NCI-H1436 treated with DMSO at 0.1 percent for 48 hours (cell line): ENCODE measurements around the gene SYCP3.
"Not testable (repeated sequence)": the region's sequence is repeated elsewhere in the genome, so short reads cannot be mapped to it uniquely, and the experiment has no call there.

Source experiments
- DNase-seq: peaks from one replicate; lab custom pipeline; 2025; lab: John Stamatoyannopoulos, UW

SYCP3 gene

GRCh38 chr12:101713059-101713682 lies 26.1 kb downstream of the SYCP3 start:
- DNase-seq = no peak

DNA sequence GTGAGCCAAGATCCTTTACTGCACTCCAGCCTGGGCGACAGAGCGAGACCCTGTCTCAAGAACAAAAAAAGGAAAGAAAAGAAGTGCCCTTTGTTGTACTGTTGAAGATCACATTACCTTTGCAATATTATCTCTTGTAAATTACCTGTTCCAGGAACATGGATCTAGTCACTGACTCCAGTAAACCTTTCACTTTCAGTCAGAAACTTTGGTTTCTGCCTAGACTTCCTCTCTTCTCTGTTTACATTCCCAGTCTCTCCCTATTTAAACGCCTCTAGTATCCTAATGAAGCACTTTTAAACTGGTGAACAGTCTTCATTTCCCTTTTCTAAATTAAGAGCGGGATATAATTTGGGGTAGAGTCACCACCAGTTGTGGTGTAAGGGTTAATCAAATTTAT lies 29.0 kb downstream of the SYCP3 start:
- no peak for DNase-seq

DNA sequence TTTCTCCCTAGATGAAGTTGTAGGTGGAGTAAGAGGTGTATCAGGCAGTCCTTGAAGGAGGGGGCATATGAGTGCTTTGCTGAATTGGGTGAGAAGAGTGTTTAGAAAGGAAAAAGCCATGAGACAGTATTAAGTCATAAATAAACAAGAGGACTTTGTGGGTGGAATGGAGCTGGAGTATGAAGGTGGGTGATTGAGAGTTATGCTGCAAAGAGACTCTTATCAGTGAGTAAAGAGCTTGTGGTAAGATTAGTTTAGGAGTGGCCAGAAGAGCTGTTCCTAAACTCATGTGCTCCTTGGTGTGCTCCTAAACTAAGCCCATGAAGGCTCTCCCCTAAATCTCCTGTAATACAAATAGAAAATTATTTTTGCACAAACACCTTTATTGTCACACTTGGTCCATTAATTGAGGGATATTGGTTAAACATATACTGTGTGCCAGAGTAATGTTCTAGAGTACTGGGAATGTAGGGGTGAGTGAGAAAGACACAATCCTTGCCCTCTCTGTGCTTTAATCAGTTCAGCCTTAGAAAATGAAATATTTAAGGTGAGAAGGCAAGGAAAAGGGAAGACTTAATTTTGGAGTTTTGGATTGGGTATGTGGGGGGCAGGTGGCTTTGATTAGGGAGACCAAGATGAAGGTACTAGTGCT lies 32.0 kb downstream of the SYCP3 start:
- DNase-seq = no peak

DNA sequence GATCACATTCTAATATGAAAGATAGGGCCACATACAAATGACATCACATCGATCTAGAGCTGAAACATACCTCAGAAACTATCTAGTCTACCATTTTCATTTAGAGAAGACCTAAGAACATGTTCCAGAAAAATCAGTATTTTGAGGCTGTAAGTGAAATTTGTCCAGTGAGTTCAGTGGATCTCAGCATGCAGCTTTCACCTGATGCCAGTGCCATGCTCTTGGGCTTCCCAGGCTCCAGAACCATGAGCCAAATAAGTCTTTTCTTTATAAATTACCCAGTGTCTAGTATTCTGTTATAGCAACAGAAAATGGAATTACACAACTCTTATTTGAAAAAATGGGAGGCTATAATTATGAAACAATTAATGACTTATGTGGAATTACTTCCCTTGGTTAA lies 32.9 kb downstream of the SYCP3 start:
- DNase-seq = no peak

DNA sequence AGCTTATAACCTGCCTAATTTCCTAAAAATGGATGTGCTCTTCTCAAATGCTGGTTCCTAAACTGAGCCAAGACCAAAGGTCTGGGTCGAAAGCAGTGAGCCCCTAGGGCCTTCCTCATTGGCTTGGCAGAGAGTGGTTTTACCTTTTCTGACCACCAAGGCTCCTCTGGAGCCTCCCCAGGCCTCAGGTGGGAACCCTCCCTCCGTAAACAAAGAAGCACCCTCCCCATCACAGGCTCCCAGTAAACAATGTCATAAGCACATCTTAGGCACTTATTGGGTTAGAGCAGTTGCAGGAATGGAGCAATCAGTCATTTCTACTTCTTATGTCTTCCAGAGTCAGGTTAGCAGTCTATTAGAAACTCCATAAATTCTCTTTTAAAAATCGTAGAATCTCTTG lies 35.8 kb downstream of the SYCP3 start:
- no peak for DNase-seq

- DNase-seq = no peak
Observed at GRCh38 chr12:101700299-101700820, 38.9 kb downstream of the SYCP3 start.

GRCh38 chr12:101698800-101699347 lies 40.4 kb downstream of the SYCP3 start:
- DNase-seq = no peak

DNA sequence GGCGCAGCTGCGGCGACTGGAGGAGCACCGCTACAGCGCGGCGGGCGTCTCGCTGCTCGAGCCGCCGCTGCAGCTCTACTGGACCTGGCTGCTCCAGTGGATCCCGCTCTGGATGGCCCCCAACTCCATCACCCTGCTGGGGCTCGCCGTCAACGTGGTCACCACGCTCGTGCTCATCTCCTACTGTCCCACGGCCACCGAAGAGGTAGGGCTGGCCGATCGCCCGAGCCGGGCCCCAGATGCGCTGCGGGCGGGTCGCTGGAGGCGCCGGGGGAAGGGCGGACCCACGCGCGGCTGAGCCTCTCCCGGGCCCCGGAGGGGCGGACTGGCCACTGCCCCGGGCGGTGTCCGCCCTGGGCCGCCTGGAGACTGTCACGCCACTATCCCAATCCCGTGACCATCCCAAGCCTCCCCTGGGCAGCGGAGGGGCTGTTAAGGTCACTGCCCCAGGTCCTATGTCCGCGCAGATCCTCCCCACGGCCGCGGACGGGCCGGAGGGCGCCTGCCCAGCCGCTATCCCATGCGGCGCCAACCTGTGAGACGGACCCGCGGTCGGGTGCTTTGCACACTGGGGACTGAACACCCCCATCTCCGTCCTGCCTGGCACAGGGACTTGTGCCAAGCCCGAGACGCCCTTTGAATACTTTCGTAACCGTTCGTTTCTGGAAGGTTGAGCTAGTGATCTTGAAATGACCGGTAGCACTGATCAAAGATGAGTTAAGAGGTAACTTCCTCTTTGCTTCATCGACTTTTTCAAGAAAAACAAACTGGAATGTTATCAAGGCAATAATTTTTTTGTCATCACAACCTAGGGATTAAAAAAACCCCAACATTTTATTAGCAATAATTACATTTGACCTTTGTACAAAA lies 41.1 kb downstream of the SYCP3 start:
- no peak for DNase-seq

- DNase-seq = no peak
Observed at GRCh38 chr12:101697197-101697929, 41.9 kb downstream of the SYCP3 start, which contains the start of gene CHPT1. TSS of gene CHPT1 (plus strand) at chr12:101697640. CDS start at chr12:101697862, 222 bp downstream.

DNA sequence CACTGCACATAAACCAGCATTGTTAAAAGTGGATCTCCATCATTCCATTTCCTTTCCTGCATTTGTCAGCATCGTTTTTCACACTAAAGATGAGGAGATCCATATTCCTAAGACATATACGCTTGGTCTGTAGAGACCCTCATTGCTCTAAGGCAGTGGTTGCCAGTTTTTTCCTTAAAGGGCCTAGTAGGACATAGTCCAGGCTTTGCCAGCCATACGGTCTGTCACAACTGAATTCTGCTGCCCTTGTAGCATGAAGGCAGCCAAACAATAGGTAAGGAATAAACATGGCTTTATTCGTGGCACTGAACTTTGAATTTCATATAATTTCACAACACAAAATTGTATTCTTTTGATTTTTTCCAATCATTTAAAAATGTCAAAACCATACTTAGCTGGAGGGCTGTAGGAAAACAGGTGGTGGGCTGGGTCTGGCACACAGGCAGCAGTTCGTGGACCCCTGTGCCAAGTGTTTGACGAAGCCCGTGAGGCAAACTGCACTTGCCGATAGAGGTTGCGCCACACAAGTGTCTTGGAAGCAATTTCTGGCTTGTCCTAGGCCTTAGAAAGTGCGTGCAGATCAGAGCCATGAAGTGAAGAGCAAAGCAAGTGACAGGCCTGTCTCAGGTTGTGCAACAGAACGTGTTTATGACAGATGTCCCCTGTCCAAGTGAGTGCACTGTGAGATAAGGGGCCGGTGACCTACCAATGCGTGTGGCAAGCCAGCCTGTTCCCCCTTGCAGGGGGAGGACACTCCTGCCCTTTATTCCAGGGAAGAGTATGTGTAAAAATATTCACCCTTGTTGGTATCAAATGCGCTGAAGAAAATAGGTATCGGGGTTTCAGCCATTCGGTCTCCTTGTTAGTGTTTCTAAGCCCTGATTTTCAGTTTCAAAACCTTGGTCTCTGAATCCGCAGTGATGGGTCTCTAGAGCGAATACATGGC lies 42.7 kb downstream of the SYCP3 start:
- DNase-seq = no peak

- no peak for DNase-seq
Observed at GRCh38 chr12:101695706-101696105, 43.6 kb downstream of the SYCP3 start.

DNA sequence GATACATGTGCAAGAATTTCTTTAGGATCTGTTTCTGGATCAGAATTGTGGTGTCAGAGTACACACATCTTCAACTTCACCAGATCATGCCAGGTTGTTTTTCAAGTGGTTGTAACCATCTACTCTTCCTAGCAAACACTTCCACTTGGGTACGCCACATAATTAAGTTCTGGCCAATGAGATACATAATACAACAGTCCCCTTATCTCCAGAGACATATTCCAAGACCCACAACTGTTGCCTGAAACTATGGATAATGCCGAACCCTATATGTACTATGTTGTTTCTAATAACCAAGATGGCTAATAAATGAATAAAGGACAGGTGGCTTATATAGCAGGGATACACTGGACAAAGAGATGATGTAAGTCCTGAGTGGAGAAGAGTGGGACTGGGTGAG lies 44.3 kb downstream of the SYCP3 start:
- DNase-seq = no peak

- no peak for DNase-seq
Observed at GRCh38 chr12:101694297-101694848, 44.9 kb downstream of the SYCP3 start.

DNA sequence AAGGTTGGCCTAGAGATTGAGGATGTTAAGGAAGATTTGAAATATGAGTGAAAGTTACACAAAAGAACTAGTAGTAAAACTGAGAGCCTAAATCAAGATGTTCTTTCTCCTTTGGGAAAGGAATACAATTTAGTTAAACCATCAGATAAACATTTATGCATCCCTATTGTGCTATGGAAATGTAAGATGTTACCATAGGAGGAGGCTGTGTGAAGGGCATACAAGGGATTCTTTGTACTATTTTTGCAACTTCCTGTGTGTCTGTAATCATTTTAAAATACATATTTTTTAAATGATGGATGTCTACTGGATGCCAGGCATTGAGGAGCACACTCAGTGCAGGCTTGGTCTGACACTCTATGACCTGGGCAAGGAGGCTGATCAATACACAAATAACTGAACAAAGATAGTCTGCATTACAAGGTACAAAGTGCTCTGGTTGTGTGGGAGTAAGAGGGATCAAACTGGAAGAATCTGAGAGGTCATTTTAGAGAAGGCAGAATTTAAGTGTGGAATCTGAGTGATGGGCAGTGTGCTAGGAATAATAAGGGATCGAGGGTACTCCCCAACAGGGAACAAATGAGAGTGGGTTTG lies 47.7 kb downstream of the SYCP3 start:
- no peak for DNase-seq

DNA sequence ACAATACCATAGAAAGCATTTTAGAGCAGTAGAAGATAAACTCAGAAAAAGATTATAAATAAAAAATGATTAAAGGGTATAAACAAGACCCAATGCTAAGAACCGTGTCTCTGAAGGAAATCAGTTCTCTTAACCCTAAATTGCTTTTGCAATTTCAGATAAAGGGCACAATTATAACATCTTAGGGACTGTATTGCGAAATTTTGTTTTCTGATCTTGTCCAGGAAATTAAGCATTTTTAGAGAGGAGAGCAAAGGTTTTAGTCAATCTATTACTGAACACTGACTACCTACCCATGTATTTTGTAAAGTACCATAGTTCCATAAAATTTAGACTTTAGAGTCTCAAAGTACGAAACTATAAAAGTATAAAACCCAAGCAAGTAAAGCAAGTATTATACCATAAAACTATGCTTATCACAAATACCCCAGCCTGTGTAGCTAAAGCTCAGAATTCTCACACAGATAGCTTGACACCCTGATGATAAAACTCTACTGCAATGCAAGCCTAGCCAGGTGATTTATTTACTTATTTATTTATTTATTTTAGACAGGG lies 48.6 kb downstream of the SYCP3 start:
- no peak for DNase-seq

DNA sequence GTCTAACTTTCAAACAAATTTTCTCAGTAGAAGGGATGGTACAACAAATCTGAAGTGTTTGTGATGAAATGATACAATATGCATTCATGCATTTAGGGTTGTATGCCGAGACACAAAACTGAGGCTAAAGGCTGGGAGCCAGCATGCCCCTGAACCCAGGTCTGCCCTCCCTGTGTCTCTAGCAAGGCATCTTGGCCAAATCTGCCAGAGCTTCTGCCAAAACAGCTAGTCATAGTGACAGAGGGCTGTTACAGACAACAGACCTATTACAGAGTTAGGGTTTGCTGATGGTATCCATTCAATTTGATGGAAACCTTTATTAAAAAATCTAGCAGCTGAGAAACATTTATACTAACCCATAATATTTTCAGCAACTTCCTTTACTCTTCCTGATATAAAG lies 53.1 kb downstream of the SYCP3 start:
- DNase-seq = no peak

GRCh38 chr12:101685092-101685491 lies 54.2 kb downstream of the SYCP3 start:
- DNase-seq = no peak

GRCh38 chr12:101681627-101682026 lies 57.6 kb downstream of the SYCP3 start:
- not testable (repeated sequence) for DNase-seq

DNA sequence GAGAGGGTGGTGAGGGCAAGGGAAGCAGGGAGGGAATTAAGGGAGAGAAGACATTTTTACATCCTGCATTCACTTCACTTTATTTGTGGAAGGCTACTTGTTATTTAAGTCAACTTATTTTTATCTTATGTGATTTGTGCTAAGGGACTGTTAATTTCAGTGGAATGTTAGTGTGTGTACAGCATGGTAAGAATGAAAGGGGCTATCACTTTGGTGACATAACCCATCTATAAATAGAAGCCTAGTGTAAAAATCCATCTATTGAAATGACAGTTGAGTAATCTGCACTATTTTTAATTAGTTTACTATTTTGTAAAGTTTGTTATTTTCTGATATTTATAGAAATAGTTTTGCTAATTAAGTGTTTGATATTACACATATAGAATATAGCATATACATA lies 58.6 kb downstream of the SYCP3 start:
- no peak for DNase-seq

DNA sequence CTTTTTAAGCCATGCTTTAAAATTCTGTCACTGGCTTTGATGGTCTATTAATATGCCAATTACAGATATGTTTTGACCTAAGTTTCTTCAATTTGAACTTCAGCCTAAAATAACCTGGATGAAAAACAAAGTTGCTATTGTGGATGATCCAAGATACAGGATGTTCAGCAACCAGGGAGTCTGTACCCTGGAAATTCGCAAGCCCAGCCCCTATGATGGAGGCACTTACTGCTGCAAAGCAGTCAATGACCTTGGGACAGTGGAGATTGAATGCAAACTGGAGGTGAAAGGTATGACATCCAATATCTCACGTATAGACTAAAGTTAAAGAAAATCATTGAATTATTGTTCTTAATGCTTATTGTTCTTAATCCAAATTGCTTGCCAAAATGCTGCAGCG lies 59.0 kb downstream of the SYCP3 start:
- no peak for DNase-seq
